GM12875 (cell line): Measurements from ENCODE around the gene INPP5F.

Experiments
- H3K4me3 ChIP-seq: one replicate; pipeline ENCODE4 v1.5.1; 2011; ENCODE audit warnings: low read depth, low read length, control low read depth
- CTCF ChIP-seq: IDR thresholded peaks from 2 replicates; pipeline ENCODE4 v1.5.1; 2011; ENCODE audit warnings: low read depth, mild to moderate bottlenecking, control low read depth, inconsistent platforms, low read length, moderate library complexity, borderline replicate concordance; ENCODE audit not compliant: insufficient read depth

Gene INPP5F

GRCh38 chr10:119818889-119819270, 93.0 kb downstream of the INPP5F start:
- TF ChIP-seq CTCF, result no peak
- no peak overlapping the region for H3K4me3 ChIP-seq

DNA sequence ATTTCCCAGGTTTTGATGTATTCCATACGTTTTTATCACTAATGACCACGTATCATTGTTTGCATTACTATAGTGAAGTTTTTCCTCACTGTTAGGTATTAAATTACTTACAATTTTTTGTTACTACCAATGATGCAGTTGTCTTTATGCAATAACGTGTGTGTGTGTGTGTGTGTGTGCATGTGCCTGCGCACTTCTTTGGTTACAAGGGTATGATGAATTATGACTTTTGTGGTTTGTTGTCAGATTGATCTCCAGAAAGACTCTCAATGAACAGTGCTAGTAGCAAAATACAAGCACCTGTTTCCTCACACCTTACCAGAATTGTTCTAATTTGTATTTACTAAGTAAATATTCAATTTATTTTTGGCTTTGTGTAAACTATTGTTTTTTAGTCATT, 95.3 kb downstream of the INPP5F start:
- no peak overlapping the region for H3K4me3 ChIP-seq
- no peak for TF ChIP-seq CTCF

DNA sequence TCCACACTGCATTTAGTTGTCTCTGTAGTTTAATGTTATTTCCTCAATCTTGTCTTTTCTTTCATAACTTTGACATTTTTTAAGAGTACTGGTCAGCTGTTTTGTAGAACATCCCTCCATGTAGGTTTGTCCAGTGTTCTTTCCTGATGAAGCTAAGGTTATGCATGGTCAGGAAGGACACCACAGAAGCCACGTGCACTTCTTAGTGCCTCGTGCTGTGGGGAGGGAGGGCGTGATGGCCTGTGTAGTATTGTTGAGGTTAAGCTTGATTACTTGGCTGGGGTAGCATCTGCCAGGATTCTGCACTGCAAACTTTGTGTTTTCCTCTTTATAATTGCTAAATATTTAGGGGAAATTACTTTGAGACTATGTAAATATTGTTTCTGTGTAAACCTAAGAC, 98.4 kb downstream of the INPP5F start:
- TF ChIP-seq CTCF, result no peak
- no peak overlapping the region for H3K4me3 ChIP-seq

DNA sequence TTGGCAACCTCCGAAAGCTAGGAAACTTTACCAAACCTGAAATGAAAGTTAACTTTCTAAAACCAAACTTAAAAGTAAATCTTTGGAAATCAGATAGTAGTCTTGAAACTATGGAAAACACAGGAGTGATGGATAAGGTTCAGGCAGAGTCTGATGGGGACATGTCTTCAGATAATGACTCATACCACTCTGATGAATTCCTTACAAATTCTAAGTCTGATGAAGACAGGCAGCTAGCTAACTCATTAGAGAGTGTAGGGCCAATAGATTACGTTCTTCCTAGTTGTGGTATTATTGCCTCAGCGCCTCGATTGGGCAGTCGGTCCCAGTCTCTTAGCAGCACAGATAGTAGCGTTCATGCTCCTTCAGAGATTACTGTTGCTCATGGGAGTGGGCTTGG, 100.9 kb downstream of the INPP5F start:
- no peak overlapping the region for H3K4me3 ChIP-seq
- no peak for TF ChIP-seq CTCF

DNA sequence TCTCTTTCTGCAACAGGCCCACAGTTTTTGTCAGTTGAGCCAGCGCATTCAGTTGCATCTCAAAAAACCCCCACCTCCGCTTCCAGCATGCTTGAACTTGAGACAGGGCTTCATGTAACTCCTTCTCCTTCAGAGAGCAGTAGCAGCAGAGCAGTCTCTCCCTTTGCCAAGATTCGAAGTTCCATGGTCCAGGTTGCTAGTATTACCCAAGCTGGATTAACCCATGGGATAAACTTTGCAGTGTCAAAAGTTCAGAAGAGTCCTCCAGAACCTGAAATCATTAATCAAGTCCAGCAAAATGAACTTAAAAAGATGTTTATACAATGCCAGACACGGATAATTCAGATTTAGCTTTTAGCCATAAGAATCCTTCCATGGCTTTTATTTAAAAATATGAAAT, 101.6 kb downstream of the INPP5F start:
- no peak for TF ChIP-seq CTCF
- H3K4me3 ChIP-seq, result no peak overlapping the region

- no peak for TF ChIP-seq CTCF
- H3K4me3 ChIP-seq, result no peak overlapping the region
These were observed 103.6 kb downstream of the INPP5F start for GRCh38 chr10:119829429-119829828.

- TF ChIP-seq CTCF, result no peak
- H3K4me3 ChIP-seq, result no peak overlapping the region
These were observed 105.0 kb downstream of the INPP5F start for GRCh38 chr10:119830851-119831250.
